Posterior vena cava (tissue), 2 donors: ENCODE results near the gene PTPN12. TPM values are rescaled to one million over a fixed set of nuclear protein-coding genes. Genes with fewer than 3 reads are reported as not detected.
"Not testable (repeated sequence)": the region's sequence is repeated elsewhere in the genome, so short reads cannot be mapped to it uniquely, and the experiment has no call there.

Source experiments
- DNase-seq: peaks from one replicate; pipeline ENCODE4 v3.0.0-alpha.2; 2020; ENCODE audit warnings: low spot score
- intact Hi-C, 2 donors: fragments of 100-400 bp; cut with DNase I; formaldehyde crosslinking; loops; one replicate each; pipeline versions ENCODE4 v1.14.1 to v1.14.2; 2022 to 2023
- long read RNA-seq, 2 donors: library from polyadenylated mRNA; unstranded; transcript quantifications; one replicate each; pipeline ENCODE4 v2.0.0, GENCODE V29; 2020 to 2021
- total RNA-seq, 2 donors: library from RNA; stranded (reverse); fragmentation: NEBNext Ultra II Directional; extraction: Animal tissue kit (Norgen Biotek cat#: 25700); gene quantifications; one replicate each; pipeline ENCODE4 v1.2.1, GENCODE V29; 2021
- donor health status: DM: yes; HTN: yes; CAD: no.
- donor health status: DM: yes; HTN: yes; CAD: no.

PTPN12 gene
- 100 to 1,000 TPM in 1 of 2 donors, 10 to 100 TPM in 1; 92.6 to 103 TPM for total RNA-seq
- long read RNA-seq, donor 1, partial matches to known transcripts: 3 of 9 reads
- long read RNA-seq, donor 1, other reads (novel, unspliced or antisense): 3 of 9 reads
- long read RNA-seq, donor 2, partial matches to known transcripts: 5 of 7 reads
- long read RNA-seq, donor 2, other reads (novel, unspliced or antisense): 1 of 7 reads

DNA sequence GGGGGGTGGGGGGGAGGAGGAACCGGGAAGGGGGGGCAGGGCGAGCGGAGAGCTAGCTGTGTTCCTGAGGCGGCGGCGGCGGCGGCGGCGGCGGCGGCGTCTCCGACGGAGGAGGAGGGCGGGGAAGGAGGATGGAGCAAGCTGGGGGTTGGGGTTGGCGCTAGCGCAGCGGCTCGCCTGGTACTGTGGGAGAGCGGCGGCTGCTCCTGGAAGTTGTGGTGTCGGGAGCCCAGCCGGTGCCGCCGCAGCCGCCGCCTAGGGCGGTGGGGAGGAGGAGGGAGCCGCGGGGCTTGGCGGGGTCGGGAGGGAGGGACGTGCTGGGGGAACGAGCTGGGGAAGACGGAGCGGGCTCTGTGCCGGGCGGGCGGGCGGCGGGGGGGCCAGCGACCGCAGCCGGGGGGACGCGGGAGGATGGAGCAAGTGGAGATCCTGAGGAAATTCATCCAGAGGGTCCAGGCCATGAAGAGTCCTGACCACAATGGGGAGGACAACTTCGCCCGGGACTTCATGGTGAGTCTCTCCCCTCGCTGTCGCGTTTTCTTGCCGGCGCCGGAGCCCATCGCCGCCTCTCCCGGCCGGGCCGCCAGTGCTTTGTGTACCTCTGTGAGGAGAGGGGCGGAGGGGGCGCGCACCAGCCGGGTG lies at the start of gene PTPN12:
TSS of gene PTPN12 (plus strand) at position 160 of the 642 bp plus-strand sequence. CDS start at position 412, 252 bp downstream.
- intact Hi-C loops: no loop called here
- no peak for DNase-seq

DNA sequence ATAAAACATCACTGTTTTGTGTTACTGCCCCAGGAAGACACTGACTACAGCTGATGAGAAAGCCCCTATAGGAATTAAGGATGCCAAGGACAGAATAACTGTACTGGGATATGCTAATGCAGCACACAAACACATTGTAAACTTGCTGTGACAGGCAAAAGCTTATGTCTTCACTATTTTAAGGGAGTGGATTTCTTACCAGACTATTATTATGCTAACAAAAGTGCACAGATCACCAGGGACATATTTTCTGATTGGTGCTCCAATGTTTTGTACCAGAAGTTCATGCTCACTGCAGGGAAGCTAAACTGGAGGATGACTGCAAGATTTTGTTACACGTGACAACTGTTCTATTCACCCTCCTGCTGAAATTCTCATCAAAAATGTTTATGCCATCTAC lies 48.1 kb upstream of the PTPN12 start:
- intact Hi-C loops: no loop called here
- no peak for DNase-seq

DNA sequence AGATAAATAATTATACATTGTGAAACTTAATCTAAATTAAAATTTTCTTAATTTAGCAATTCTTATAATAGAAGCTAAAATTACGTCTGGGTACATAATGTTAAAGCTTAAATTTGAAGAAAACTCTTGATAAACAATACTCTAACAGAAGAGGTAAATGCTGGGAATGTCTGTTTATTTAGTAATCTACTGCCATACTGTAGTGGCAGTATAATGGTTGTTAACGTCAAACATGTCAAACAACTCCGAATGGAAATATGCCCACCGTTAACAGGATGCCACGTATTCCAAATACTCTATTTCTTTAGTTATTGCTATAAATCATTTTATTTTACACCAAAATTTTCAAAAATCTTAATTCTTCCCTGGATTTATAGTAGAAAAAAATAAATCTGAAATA lies 40.0 kb upstream of the PTPN12 start:
- intact Hi-C loops: no loop called here
- DNase-seq: no peak

DNA sequence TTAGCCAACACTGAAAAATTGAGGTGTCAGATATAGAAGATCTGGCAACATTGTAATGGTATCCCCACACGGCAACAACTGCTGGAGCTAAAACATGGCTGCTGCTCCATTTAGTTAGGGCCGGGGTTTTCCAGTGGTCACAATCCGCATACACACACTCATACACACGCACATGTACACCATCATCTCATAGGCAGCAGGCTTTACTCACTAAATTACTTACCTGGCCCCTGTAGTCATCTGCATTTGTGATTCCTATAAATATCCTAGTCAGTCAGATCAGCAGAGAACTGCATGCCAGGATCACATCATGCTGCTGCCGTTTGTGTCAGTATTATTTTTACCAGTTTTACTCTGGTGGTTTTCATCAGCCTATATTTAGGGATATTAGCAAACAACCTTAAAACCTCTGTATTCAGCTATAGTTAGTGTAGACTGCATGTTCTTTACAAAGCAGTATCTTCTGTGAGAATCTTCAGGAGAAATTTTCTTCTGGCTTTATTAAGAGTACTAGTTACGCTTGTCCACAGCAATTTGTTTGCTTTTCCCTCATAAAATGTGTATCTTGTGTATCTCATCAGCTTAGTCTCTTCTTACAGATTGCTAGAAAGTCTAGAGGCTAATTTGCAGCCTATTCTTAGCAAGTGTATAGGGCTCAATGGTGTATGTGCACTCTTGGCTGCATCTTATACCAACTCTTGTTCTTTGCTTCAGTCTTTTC lies 38.3 kb upstream of the PTPN12 start:
- intact Hi-C loops: no loop called here

DNA sequence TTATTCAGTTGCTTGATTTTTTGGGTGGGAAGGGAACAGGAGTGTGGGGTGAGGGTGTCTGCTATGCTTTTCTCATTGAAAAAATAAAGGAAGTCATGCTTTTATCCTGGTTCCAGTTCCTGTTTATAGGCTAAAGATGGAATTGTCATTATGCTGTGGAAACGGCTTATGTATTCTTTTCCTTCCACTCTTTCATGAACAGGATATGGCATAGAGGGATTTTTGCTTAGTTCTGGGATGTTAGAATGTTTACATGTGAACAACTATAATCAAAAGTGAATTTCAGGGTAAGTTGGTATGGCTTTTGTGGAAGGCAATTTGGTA lies 35.9 kb upstream of the PTPN12 start:
- intact Hi-C loops: no loop called here
- no peak for DNase-seq

More for the DNA sequence above, 38.3 kb upstream of the PTPN12 start:
- DNase-seq: no peak

DNA sequence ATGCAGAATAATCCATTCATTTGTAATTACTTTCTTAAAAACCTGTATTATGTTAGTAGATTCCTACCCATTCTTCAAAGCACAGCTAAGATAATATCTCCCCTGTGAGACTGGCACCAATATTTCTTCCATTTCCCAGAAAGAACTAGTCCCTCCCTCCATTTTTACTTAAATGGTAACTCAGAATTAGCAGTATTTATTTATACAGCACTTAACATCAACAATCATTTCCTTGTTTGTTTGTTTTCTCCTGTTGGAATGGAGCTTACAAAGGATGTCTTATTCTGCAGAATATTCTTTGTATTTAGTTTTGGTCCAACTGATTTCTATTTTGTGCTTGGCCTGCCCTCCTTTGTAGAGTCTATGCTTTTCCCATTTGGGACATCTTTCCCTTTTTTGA lies 32.1 kb upstream of the PTPN12 start:
- no peak for DNase-seq
- intact Hi-C loops: no loop called here

DNA sequence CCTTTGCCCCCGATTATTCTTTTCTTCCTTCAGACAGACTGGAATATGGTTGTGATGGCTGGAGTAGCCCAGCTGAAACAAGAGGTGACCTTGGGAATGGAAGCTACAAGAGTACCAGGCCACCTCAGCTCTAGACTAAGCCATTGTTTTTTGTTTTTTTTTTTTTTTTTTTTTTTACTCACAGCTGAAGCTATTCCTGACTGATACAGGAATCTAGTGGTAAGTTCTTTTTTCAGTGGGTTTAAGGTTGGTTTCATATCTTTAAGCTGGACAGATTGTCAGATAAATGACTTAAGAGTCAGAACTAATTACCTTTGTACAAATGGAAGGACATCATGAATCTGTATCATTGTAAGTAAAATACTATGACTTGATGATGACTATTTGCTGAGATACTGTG lies 30.2 kb upstream of the PTPN12 start:
- DNase-seq: no peak
- intact Hi-C loops: no loop called here

DNA sequence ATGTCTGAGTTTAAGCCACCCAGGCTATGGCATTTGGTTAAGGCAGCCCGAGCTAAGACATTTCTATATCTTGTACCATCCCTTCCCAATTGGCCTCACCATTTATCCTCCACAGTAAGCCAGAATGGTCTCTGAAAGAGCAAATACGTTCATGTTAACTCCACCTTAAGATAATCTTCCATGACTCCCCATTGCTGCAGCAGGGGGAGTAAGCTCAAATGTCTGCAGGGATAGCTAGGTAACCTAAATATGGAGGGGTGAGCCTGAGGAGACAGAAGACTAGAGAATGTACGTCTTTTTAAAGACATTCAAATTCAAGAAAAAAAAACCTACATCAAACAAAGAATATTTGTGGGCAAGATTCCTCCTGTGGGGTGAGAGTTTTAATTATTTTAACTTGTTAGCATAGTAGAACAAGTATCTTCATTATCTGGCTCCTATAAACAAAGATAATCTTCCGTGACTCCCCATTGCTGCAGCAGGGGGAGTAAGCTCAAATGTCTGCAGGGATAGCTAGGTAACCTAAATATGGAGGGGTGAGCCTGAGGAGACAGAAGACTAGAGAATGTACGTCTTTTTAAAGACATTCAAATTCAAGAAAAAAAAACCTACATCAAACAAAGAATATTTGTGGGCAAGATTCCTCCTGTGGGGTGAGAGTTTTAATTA lies 24.0 kb upstream of the PTPN12 start:
- not testable (repeated sequence) for DNase-seq

DNA sequence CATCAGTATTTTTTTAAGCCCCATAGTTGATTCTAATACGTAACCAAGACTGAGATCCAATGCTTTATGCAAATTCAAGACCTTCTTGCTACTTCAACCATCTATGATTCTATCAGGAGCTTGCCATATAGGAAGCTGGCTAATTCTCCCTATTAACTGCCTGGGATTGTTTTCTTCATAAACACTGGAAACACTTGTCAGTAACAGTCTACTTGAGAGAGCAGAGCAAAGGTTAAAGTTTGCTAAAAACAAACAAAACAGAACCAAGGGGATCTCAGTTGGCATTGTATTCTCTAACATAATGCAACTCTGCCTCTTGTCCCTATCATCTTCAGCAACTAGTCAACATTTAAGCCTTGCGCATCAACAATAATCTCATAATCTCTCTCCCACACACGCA lies 21.0 kb upstream of the PTPN12 start:
- intact Hi-C loops: no loop called here
- DNase-seq: no peak

More for the DNA sequence above, 24.0 kb upstream of the PTPN12 start:
- intact Hi-C loops: not testable (repeated sequence)

DNA sequence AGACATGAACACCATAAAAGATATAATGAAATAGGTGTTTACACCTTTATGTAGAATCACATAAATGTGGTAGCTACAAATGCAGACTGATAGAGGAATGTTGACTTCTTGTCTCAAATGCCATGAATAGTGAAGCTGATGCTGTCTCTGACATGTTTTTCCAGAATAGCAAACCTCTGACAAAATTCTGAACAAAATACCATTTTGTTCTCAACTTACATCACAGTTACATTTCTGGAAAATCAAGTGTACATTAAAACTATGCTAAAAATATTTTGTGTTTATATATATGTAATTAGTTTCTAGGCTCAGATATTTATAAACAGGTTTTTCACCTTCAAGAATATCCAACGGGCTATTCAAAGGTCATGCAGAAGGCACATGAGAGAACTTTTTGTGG lies 16.8 kb upstream of the PTPN12 start:
- intact Hi-C loops: loop anchor here in 1 of 2 donors (5.0 kb wide), 1 partner anchor 267 kb away; no protein-coding TSS in a partner anchor

DNA sequence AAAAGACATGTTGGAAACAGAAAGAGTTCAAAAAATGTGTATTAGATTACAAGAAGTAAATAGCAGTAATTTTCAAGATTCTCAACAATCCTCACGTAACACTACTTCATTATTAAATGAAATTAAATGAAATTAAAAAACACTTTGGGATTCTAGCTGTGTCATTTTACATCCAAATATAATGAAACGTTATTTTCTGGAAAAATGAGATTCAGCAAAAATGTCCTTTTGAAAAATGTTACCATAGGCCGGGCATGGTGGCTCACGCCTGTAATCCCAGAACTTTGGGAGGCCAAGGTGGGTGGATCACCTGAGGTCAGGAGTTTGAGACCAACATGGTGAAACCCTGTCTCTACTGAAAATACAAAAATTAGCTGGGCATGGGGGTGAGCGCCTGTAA lies 15.6 kb upstream of the PTPN12 start:
- not testable (repeated sequence) for DNase-seq
- intact Hi-C loops: loop anchor here in 1 of 2 donors (5.0 kb wide), 1 partner anchor 266 kb away; no protein-coding TSS in a partner anchor

More for the DNA sequence above, 16.8 kb upstream of the PTPN12 start:
- DNase-seq: no peak

DNA sequence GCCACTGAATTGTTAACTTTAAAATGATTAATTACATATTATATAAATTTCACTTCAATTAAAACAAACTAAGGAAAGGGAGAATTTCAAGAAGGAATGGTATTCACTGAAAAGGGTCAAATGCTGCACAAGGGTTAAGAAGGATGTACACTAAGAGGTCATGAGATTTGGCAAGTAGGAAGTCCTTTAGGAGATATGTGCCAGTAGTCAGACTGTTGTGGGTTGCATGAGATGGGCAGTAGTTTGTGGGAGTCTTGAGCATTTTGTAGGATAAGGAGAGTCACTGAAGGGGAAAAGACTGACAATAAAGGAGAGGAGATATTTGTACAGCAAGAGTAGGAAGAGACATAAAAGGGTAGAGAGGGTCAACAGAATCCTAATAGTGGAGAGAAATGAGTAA lies 12.4 kb upstream of the PTPN12 start:
- intact Hi-C loops: loop anchor here in 1 of 2 donors (5.0 kb wide), 1 partner anchor 263 kb away; no protein-coding TSS in a partner anchor
- no peak for DNase-seq

DNA sequence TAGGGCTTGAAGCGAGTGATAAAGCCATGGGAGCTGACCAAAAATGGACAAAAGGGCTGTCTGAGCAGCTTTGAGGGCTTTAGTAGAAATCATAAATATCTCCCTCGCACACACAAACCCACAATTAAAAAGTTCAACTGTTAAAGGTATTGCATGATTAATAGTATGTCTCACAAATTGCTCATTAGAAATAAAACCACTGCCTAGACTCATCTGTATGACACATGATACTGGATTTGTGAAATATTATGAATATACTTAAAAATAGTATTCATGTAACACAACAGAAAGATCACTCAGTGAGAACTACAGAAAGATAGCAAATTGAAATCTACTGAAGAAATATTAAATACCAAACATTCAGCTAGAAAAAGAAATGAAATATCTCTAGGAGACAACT lies 11.9 kb upstream of the PTPN12 start:
- DNase-seq: no peak
- intact Hi-C loops: no loop called here

DNA sequence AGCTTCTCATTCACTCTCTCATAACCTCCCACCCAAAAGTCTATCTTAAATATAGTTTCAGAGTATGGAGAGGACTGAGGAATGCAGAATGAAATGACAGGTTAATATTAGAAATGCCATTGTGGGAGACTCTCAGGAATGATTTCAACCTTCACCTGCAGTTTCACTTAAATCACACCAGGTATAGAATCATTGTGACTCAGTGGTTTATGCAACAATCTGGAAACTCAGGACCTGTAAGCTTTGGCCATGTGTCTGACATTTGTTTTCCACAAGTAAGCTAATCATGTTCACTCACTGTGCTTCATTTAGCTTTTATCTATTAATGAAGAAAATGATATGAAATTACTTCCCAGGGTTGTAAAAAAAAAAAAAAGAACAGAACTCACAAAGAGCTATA lies 8.7 kb upstream of the PTPN12 start:
- intact Hi-C loops: no loop called here
- DNase-seq: no peak

DNA sequence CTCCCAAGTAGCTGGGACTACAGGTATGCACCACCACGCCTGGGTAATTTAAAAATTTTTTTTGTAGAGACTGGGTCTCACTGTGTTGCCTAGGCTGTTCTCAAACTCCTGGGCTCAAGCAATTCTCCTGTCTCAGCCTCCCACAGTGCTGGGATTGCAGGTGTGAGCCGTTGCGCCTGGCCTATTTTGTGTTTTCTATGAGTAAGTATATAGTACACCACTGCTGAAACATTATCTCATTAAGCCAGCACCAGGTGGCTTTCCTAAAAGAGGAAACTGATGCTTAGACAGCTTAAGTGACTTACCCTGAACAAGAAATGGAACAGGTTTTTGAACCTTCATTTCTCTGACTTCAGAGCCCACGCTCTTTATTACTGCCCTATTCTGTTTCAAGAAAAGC lies 7.8 kb upstream of the PTPN12 start:
- intact Hi-C loops: no loop called here
- DNase-seq: no peak

DNA sequence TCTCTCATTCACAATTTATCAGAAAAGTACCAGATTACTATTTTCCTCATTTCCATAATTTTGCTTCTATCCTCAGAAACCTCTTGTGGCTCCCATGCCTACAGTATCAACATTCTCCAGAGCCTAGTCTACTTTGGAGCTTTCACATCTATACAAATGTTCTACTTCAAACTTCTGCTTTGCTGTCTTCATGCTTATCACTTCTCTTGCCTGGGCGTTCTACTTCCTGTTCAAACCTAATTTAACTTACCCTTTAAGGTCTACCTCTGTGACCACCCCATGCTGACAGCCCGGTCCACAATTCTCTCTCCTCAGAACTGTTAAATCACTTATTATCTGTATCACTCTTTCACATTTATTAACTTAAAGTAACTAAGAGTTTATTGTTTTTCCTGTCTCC lies 6.1 kb upstream of the PTPN12 start:
- intact Hi-C loops: no loop called here
- no peak for DNase-seq

DNA sequence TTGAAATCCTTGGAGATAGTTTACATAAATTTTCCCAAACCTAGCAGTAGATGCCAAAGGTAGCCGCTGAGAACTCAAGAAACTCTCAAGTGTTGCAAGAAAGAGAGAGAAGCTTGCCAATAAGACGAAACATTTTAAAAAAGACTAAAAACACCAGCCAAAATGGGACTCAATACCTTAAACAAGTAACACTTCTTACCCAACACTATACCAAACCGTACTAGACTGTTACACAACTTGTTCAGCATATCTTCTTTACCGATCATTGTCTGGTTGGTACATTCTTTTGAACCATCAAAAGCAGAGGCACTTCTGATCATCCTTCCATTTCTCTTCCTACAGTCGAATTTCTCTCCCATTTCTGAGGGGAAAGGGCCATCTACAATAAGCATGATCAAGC lies 4.8 kb upstream of the PTPN12 start:
- intact Hi-C loops: no loop called here
- no peak for DNase-seq

DNA sequence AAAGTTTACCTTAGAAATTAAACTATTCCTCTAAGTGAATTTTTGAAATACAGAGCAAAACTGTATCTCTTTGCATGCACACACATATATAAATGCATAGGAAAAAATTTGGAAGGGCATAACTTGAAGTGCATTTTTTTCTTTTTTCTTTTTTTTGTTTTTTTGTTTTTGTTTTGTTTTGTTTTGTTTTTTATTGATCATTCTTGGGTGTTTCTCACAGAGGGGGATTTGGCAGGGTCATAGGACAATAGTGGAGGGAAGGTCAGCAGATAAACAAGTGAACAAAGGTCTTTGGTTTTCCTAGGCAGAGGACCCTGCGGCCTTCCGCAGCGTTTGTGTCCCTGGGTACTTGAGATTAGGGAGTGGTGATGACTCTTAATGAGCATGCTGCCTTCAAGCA lies 4.4 kb upstream of the PTPN12 start:
- intact Hi-C loops, DNase-seq: not testable (repeated sequence)

DNA sequence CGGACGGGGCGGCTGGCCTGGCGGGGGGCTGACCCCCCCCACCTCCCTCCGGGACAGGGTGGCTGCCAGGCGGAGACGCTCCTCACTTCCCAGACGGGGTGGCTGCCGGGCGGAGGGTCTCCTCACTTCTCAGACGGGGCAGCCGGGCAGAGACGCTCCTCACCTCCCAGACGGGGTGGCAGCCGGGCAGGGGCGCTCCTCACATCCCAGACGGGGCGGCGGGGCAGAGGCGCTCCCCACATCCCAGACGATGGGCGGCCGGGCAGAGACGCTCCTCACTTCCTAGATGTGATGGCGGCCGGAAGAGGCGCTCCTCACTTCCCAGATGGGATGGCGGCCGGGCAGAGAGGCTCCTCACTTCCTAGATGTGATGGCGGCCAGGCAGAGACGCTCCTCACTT lies 3.0 kb upstream of the PTPN12 start:
- intact Hi-C loops, DNase-seq: not testable (repeated sequence)

DNA sequence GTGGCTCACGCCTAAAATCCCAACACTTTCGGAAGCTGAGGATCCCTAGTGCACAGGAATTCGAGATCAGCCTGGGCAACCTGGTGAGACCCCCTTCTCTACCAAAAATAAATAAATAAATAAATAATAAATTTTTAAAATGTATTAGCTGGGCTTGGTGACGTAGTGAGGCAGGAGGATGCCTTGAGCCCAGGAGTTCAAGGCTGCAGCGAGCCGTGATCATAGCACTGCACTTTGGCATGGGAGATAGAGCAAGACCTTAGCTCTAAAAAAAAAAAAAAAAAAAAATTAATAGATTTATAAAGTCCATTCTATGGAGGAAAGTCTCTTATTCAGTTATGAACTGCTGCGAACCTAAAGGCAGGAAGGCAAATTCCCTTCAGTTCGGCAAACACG lies 1.1 kb upstream of the PTPN12 start:
- intact Hi-C loops: no loop called here
- DNase-seq: no peak
